HG03039 (cell line): ENCODE data around the gene DARS1.

Experiments used
- ATAC-seq: cut with Tn5 transposase; IDR thresholded peaks from one replicate; pipeline ENCODE4 v1.9.1; 2021; ENCODE audit warnings: mild to moderate bottlenecking, moderate library complexity; ENCODE audit not compliant: unreplicated experiment

DARS1 gene

DNA sequence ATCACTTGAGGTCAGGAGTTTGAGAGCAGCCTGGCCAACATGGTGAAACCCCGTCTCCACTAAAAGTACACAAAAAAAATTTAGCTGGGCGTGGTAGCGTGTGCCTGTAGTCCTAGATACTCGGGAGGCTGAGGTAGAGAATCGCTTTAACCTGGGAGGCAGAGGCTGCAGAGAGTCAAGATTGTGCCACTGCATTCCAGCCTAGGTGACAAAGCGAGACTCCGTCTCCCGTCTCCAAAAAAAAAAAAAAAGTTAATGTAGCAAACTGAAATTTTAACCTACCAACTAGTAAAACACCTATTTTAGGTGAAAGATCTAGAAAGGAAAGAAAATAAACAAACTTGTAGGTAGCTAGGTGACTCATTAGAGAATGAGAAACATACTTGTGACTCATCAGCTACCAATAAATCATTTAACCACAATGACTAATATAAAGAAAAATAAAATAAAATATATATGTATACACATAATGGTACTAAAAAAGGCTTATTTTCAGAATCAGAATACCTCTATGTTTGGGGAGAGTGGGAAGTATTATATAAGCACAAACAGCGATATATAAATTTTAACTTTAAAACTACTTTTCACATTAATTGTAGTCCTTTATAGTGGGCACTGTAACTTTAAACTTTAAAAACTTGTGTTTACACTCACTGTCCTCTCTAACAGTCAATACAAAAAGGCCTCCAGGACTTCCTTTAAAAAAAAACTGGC, 36.6 kb downstream of the DARS1 start:
- ATAC-seq, result peak; percentile 71

DNA sequence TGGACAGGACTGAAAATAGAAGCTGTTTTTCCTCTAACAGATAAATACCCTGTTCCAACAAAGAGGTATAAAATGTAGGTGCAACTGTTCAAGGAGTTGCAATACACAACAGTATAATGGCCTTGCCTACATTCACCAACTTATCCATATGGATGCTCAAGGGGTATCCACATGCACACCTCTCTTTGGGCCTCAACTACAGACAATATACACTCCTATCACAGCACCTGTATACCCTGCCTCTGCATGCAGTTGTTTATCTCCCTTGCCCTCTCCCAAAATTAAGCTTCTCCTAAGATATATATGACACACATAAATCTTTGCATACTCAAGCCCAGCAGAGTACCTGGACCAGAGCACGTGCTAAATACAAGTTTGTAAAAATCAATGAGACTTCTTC, 37.3 kb downstream of the DARS1 start:
- ATAC-seq, result no peak

DNA sequence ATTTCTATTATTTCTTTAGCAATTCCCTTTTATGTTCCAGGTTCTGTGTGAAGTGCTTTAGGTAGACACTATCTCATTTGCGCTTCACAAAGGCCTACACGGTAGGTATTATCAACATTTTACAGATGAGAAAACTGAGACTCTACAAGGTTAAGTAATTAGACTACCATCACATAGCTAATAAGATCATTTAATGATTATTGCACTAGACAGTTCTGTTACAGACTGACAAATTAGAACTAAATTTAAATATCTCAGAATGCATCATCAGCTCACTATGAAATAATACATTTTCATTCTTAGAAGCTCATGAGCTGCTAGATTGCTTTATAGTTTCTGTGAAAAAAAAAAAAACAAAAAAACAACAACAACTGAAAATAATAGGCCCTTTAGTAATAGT, 37.9 kb downstream of the DARS1 start:
- ATAC-seq, result no peak

DNA sequence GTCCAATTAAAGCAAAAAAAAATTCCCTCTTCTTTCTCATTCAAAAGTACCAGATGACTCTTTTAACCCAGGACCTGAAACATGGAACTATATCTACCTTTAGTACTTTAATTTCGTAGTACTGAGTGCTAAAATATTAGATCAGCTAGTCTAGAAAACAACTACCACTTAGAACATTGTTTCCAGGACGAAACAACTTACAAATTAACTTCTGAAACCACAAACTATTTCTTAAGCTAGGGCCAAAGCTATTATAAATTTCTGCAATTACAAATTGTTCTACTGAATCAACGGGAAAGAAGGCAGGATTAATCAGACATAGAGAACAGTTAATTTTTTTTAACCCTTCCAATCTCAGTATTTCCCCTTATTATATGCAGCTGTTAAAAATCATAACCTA, 39.9 kb downstream of the DARS1 start:
- no peak for ATAC-seq

DNA sequence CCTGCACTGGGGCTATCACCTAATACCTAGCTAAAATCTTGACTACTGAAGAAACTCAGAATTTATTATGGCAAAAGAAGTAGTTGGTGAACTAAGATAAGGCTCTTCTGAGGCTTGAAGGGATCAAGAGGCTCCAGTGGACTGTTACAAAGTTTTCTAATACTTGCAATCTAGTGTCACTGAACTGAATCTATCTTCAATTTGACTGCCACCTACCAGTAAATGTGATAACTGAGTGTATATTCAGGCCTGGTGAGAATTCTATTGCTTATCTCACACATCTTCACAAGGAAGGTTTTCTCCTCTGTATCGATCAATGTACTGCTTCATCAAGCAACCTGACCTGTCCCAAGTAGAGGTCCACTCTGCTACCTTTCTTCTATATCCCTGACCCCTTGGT, 40.8 kb downstream of the DARS1 start:
- ATAC-seq, result no peak

DNA sequence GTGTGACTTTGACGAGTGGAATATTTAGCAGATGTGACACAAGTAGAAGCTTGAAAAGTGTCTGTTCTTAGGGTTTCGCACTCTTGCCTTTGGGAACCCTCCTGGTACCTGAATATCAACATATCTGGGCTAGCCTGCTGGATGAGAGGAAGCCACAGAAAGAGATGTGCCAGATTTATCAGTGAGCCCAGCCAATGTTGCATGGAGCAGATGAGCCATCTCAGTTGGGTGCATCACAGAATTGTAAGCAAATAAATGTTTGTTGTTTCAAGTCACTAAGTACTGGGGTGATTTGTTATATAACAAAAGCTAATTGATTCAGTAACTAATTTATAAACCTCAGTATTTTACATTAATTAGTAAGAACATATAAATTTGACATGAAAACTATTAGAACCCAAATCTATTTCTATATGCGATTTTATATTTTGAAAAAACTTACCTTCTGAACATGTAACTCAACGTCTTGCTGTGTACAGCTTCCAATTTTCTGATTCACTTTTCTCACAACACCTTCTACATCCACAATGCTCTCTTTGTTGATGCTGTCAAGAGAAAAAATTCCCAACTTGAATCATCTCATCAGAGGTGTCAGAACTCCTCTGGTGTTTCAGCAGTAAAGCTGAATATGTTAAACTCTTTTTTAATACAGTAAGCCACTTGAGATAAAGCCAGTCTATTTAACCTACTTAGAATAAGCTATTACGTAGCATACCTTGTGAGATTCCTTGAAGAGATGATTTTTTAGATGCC, 42.3 kb downstream of the DARS1 start:
- no peak for ATAC-seq

DNA sequence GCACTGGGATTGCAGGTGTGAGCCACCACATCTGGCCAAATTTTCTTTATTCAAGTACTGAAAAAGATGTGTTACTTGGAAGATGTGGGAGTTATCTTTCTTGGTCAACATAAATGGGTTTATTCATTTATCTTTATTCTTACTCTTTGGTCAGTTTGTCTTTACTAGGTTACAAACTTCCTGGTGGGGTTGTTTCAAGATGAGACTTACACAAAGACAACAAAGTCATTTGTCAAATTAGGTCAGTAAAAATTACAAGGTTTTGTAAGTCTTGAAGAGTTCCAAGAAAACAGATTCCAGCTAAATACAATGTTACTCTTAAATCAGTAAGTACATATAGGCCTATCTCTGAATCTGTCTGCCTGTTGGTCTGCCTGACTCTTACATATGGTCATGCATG, 48.9 kb downstream of the DARS1 start:
- ATAC-seq, result no peak

DNA sequence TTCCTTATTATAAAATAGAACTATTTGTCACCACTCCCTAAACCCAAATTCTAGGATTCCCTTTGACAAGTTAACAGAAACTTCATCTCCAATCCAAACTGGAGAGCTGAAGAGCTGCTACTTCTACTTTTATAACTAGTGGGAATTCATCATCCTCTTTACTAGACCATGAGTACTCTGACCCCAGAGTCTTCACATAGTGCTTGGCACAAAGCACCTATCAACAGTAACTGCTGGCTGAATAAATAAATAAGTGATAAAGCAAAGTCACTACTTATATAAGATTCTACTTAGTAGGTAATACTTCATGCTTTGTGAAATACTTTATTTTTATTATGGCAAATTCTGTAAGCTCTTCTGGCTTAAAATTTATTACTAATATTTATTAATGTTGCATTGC, 49.5 kb downstream of the DARS1 start:
- ATAC-seq, result no peak

DNA sequence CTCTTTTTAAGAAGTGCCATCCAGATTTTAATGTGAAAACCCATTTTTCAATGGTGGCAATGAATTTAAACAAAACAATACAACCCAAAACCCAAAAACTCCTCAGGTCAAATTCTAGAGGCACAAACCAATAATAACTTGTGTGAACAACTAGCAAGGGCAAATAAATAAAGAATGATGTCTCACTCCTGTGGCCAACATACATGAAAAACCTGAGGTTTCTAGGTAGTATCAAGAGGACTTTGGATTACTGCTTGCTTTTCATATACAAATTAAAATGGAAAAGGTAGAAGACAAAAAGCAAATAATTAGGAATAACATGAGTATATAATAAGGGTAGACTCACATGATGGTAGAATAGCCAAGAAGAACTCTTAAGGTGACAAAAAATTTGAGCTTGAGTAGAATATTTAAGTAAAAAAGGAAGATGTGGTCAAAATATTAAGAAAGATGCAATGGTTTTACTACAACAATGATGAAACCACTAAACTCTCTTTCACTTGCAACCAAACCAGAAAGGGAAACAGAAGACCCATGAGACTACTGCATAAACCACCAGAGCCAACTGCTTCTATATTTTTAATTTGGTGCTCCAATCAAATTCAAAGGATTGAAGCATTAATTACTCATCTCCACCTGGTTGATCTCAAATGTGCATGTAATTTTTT, 53.5 kb downstream of the DARS1 start:
- ATAC-seq, result no peak

DNA sequence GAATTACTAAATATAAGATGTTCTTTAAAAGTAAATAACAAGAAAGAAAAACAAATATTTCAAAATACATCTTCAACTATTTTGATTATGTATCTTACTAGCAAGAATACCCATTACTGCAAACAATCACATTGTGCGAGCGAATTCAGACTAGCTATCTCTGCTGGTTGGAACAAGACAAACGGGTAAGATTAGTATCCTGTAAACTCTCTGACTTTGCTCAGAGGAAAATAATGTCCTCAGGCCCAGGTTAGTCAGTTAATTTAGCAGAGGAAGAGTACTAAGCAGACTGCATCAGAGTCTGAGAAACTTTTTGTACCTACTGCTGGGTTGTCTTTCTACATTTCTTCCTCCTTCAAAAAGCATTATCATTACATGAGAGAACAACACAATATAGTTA, 58.8 kb downstream of the DARS1 start:
- no peak for ATAC-seq

DNA sequence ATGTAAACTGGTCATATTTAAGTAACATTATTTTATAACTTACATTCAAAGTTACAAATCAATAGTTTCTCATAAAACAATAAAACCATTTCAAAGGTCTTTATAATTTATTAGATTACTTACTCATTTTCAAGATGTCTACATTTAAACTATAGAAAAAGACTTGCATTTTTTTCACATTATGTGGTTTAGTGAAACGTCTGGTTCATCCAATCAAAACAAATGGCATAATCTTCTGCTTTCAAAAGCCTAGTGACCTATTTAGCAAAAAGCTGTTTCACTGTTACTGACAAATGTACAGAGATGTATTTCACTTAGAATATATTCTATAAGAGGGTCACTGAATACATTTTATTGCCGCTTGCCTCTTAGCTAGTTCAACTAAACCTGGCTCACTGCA, 59.9 kb downstream of the DARS1 start:
- no peak for ATAC-seq

DNA sequence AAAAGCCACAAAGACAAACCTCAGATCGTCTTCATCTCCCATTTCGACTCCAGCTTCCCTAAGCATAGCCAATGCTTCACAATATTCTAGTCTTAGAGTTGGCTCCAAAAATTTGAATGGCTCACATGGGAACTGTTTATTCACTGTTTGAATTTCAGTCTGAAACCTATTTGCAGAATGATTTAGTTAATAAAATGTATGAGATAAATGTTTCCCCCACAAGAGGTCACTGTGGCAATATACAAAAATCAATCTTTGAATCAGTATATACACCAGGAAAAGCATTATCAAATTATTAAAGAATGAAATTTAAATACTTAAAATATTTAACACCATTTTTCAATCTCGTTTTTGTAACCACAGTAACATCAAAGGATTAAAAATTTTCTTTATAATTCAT, 69.2 kb downstream of the DARS1 start:
- no peak for ATAC-seq

DNA sequence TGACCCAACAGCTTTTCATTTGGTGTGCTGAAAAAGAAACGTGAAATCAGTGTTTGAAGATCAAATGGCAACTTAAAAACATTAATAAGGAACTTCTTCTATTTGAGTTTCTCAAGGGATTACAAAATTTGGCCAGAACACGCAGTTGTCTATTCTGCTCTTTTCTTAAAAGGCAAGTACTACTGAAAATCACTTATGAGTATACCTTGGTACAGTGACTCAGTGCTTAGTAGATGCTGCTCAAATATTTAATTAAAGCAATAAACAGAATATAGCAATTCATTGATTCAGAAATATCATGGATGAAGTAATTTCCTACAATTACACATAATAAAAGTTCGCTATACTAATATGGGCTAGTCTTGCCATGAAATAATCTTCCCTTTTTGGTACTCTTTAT, 70.9 kb downstream of the DARS1 start:
- ATAC-seq, result no peak

DNA sequence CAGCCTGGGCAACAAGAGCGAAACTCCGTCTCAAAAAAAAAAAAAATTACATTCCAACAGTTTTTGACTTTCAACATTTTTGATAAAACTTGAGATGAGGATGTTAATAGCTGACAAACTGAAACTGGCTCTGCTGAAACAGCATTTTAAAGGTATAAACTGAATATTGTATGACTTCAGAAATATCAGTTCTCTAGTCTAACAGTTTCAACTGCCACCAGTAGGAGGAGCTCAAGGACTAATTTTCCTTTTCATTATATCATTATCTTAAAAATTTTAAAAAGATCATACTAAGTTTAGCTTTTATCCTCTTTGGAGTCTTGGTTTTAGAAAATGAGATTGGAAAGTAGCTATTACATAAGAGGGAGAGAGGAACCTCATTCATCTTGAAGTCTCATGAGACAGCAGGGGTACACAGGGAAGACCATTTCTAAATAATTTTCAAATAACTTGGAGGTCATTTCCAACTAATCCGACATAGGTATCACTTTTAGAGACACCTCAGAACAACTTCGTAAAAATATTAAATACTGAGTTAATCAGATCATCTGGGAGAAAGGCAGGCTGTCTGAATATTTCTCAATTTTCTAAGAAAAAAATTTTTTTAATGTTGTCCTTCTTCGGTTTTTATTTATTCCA, 71.6 kb downstream of the DARS1 start:
- ATAC-seq, result no peak

DNA sequence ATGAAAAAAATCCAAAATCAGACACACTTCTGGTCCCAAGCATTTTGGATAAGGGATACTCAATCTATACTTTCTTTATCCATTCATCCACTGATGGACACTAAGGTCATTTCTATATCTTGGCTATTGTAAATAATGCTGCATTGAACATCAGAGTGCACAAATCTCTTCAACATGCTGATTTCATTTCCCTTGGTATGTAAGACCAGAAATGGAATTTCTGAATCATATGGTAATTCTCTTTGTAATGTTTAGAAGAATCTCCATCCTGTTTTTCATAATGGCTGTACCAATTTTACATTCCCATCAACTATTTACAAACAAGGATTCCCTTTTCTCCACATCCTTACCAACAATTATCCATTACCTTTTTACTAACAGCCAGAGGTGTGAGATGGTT, 75.5 kb downstream of the DARS1 start:
- ATAC-seq, result no peak

DNA sequence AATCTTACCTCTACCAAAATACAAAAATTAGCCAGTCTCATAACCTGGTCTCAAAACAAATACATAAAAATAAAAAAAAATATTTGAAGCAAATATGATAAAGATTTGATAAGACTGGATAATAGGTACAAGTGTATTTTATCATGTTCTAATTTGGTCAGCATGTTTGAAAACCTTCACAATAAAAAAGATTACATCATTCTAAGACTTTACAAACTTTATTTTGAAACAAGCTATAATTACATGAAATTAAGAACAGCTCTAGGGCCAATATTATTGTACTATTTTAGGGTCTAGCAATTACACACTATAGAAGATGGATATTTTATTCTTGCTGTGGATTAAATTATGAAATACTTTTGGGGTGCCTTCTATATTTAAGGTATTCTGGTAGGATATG, 79.7 kb downstream of the DARS1 start:
- ATAC-seq, result no peak

DNA sequence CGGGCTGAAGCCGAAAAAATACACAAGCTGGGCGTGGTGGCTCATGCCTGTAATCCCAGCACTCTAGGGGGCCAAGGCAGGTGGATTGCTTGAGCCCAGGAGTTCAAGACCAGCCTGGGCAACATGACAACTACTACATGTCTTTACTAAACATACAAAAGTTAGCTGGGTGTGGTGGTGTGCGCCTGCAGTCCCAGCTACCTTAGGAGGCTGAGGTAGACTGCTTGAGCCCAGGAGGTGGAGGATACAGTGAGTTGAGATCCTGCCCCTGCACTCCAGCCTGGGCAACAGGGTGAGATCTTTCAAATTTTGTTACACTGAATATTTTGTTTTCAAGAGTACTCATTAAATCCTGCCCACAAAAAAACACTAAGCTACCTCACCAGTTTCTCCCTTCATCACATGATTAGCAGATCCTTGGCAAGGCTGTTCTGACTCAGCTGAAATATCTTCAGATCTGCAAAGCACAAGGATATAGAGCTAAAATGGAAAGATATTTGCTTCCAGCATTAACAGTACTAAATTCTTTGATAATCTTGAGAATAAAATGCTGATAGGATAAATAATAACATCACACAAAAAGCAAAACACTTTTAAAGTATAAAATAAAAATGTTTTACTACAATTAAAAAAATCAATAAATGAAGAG, 81.0 kb downstream of the DARS1 start:
- ATAC-seq, result no peak

DNA sequence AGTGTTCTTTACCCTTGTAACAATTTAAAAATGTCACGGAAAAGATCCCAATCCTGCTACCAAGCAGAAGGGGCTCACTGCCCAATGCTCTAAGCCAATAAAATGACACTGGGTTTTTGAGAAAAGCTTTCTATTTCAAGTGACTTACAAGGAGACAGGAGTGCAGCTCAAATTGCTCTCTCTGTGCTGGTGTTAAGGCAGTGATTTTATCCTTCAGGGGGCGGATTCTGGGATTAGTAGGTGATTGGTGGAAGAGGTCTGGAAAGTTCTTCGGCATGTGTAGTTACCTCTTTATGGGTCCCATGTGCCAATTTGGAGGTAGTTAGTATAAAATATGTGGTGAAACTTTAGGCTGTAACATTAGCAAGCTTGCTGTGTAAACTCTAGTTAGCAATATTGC, 81.8 kb downstream of the DARS1 start:
- no peak for ATAC-seq

DNA sequence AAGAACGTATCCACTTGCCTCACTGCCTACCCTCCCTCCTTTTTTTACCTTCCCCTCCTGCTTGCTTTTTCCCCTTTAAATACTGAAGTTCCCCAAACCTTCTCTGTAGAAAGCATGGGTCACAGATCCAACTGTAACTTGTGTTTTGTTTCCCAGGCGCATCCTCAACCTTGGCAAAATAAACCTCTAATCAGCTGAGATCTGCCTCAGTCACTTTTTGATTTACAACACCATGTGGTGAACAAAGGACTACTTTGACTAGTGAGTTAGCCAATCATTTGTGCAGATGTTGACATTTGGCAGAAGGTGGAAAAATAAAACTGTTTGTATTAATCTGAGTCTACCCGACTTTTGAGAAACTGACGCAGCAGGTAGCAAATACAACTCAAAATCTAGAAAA, 85.9 kb downstream of the DARS1 start:
- ATAC-seq, result no peak

DNA sequence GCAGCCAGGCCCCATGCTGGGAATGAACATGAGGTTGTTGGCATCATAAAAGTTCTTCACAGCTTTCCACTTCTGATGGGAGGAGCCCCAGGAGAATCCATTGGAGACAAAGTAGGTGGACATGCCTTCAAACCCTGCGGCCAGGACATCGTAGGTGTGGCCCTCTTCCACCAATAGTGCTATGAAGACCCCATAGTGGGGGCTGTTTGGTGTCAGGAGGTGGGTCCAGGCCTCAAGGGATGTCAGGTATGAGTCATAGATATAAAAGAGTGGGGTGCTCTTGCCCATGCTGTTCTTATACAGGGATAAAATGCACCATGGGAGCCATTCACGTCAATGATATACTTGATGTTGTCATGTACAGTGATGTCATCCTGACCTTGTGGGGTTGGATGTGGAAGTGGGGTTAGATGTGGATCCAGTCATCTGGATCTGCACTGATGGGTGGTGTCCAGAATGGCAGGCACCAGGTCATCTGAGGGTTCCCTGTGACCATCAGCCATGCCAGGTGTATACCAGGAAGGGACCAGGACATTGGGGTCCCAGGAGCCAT, 87.1 kb downstream of the DARS1 start:
- no peak for ATAC-seq

DNA sequence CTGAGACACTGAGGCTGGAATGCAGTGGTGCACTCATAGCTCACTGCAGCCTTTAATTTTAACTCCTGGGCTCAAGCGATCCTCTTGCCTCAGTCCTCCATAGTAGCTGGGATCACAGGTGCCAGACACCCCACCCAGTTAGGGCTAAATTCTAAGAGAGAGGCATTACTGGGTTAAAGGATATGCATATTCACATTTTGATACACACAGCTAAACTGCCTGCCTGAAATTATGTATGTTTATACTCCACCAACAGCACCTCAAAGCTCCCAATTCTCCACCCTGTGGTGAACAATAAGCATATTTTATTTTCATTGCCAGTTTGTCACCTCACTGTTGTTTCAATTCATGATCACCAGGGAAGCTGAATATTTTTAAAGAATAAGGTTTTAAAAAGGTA, 90.5 kb downstream of the DARS1 start:
- no peak for ATAC-seq
